Adrenal gland (tissue), 12 donors: ENCODE measurements around the gene ABCA1. TPM values are rescaled to one million over a fixed set of nuclear protein-coding genes. Genes with fewer than 3 reads are reported as not detected.

Experiments
- DNase-seq, 7 donors: peaks; one replicate each; pipeline ENCODE4 v3.0.0-alpha.2; 2019 to 2020
- H3K27ac ChIP-seq, 5 donors: fragments of 200-600 bp; sonication (generic) in 4 of 5; 1 replicate in 3 of 5; 2 replicates in 2 of 5; pipeline versions ENCODE4 v1.5.1 to v1.8.0; 2016 to 2020; ENCODE audit warnings: mild to moderate bottlenecking in 1 of 5
- H3K27me3 ChIP-seq: fragments of 200-600 bp; 2 replicates; pipeline ENCODE4 v1.8.0; 2021
- H3K36me3 ChIP-seq, 2 donors: fragments of 200-600 bp; replicated peaks in 1 of 2; 1 replicate in 1 of 2; 2 replicates in 1 of 2; pipeline versions ENCODE4 v1.5.1 to v1.8.0; 2018 to 2022
- H3K4me1 ChIP-seq, 2 donors: fragments of 200-600 bp; replicated peaks in 1 of 2; 1 replicate in 1 of 2; 2 replicates in 1 of 2; pipeline versions ENCODE4 v1.5.1 to v1.8.0; 2018 to 2021
- H3K4me3 ChIP-seq, 4 donors: fragments of 200-600 bp; sonication (generic) in 3 of 4; one replicate each; pipeline ENCODE4 v1.5.1; 2016 to 2018
- H3K9me3 ChIP-seq, 3 donors: fragments of 200-600 bp; sonication (generic) in 1 of 3; replicated peaks in 1 of 3; 1 replicate in 2 of 3; 2 replicates in 1 of 3; pipeline versions ENCODE4 v1.5.1 to v1.8.0; 2016 to 2021
- POLR2A ChIP-seq, 2 donors: fragments of 450-650 bp; IDR thresholded peaks; one replicate each; pipeline ENCODE4 v1.6.1; 2017; ENCODE audit warnings: antibody characterized with exemption in 2 of 2, mild to moderate bottlenecking in 2 of 2, moderate library complexity in 1 of 2
- WGBS, 4 donors: extraction: QIAGEN DNeasy Blood & Tissue Kit in 2 of 4; methylation state at CpG; one replicate each; pipeline versions ENCODE4 v1.1.5 to v1.1.7; 2013 to 2017; 5-methylcytosine and 5-hydroxymethylcytosine counted together
- intact Hi-C, 2 donors: fragments of 100-400 bp; cut with DNase I; formaldehyde crosslinking; loops; one replicate each; pipeline versions ENCODE4 v1.14.1 to v1.15.0; 2022 to 2023
- polyA plus RNA-seq, 3 donors: library from polyadenylated mRNA; stranded (reverse); fragments of 200-250 nt in 2 of 3; fragments of 350-450 nt in 1 of 3; fragmentation: Illumina TruSeq in 1 of 3; extraction: RNeasy Lipid Tissue Mini Kit (QIAGEN cat#74804) in 1 of 3; gene quantifications; one replicate each; pipeline ENCODE4 v1.2.3, GENCODE V29; 2013 to 2014
- total RNA-seq, 9 donors: library from RNA; depleted of rRNA in 4 of 9; stranded (reverse); fragments of >200 nt in 4 of 9; fragments of 120-200 nt in 1 of 9; fragmentation: NEBNext Ultra II Directional in 1 of 9; extraction: Animal tissue kit (Norgen Biotek cat#: 25700) in 1 of 9; gene quantifications; one replicate each; pipeline versions ENCODE4 v1.1.0 to v1.2.4, GENCODE V29; 2013 to 2023
- TF ChIP-seq, protein P1 (sequence below), 6 experiments: fragments of 450-650 bp in 4 of 6; fragments of 200-600 bp in 2 of 6; sonication (generic) in 1 of 6; IDR thresholded peaks; 1 replicate in 5 of 6; 2 replicates in 1 of 6; pipeline versions ENCODE4 v1.5.1 to v1.8.0; 2016 to 2021; ENCODE audit warnings: antibody characterized with exemption in 6 of 6, mild to moderate bottlenecking in 2 of 6, moderate library complexity in 1 of 6
- donor health status: healthy with polysubstance abuse.
- donor health status: Bipolar disorder and iron deficiency.
- donor health status: DM: yes; HTN: yes; CAD: no.
- donor health status: DM: no; HTN: no; CAD: no.
- donor health status: DM: no; HTN: no; CAD: no.
- donor health status: DM: yes; HTN: yes; CAD: no.

The ABCA1 gene
- total and polyA plus RNA-seq, 12 donors = 26.8 to 446 (median 134) TPM

GRCh38 chr9:104872656-104873488 lies 55.1 kb downstream of the ABCA1 start:
- TF ChIP-seq, protein P1, sequence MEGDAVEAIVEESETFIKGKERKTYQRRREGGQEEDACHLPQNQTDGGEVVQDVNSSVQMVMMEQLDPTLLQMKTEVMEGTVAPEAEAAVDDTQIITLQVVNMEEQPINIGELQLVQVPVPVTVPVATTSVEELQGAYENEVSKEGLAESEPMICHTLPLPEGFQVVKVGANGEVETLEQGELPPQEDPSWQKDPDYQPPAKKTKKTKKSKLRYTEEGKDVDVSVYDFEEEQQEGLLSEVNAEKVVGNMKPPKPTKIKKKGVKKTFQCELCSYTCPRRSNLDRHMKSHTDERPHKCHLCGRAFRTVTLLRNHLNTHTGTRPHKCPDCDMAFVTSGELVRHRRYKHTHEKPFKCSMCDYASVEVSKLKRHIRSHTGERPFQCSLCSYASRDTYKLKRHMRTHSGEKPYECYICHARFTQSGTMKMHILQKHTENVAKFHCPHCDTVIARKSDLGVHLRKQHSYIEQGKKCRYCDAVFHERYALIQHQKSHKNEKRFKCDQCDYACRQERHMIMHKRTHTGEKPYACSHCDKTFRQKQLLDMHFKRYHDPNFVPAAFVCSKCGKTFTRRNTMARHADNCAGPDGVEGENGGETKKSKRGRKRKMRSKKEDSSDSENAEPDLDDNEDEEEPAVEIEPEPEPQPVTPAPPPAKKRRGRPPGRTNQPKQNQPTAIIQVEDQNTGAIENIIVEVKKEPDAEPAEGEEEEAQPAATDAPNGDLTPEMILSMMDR (IDR thresholded peaks at IDR 0.05) = no peak
- Histone ChIP-seq H3K27me3 (no peaks in the 10 kb centered on the region), H3K36me3 (peaks cover 0 to 52% of the 10 kb centered on the region in 2 donors), H3K9me3 (no peaks in the 10 kb centered on the region), H3K4me1 (peaks cover 73 to 79% of the 10 kb centered on the region in 2 donors), H3K27ac (peak overlapping the region; percentile 78 to 93 (median 86)), H3K4me3 (no peak overlapping the region)
- WGBS, 4 donors = 39 to 48% (median 43%) methylated on average over 6 of the region's 6 CpGs
- intact Hi-C loops = no loop called here
- DNase-seq = peak; percentile 77 to 94 (median 89)

DNA sequence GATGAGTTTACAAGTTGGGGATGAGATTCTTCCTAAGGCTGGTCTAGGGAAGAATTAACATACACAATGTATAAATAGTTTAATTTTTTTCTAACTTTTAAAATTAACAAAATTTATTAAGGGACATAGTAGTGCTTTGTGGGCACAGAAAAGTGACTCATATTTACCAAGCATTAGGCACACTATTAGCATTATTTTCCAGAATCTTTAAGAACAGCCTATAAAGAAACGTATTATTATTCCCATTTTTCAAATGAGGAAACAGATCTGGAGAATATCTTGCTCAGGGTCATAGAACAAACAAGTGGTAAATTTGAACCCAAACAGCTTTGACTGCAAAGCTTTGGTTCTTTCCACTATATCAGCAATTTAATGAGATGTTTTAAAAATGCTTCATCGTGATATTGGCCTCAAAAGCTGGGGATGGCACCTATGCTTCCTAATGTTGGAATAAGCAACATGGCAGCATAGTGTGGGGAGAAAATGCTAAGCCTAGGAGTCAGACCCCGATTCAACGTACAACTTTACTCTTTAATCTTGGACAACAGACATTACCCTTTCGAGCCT lies 55.9 kb downstream of the ABCA1 start:
- 73 to 82% (median 76%) methylated on average over 5 of the region's 5 CpGs for WGBS, 4 donors
- Histone ChIP-seq H3K36me3 (peaks cover 0 to 54% of the 10 kb centered on the region in 2 donors), H3K27ac (peak overlapping the region; percentile 65 to 93 (median 86)), H3K4me1 (peaks cover 74 to 76% of the 10 kb centered on the region in 2 donors), H3K27me3 (no peaks in the 10 kb centered on the region), H3K4me3 (no peak overlapping the region), H3K9me3 (no peaks in the 10 kb centered on the region)
- no peak for DNase-seq
- TF ChIP-seq POLR2A (IDR thresholded peaks at IDR 0.05) = no peak
- TF ChIP-seq, protein P1 (IDR thresholded peaks at IDR 0.05) = no peak
- intact Hi-C loops = no loop called here

DNA sequence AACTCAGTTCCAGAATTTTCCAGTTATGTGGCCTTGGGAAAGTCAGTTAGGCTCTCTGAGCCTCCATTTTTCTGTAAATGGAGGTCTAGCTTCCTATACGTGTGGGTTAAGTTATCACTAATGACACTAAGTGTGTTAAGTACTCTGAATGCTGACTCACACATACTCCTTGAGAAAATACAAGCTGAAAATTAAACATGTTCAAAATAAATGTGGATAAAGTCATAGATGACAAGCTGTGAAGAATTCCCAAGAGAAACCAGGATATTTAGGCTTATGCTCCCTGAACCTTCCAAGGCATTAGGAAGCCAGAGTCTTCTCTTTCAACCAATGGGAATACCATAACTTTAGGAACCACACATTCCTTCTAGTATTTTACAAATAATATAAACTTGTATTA lies 58.1 kb downstream of the ABCA1 start:
- H3K4me3 ChIP-seq = no peak overlapping the region
- WGBS, 4 donors = 30 to 50% (median 42%) methylated on average over 1 of the region's 1 CpG
- peaks cover 0 to 49% of the 10 kb centered on the region in 2 donors for H3K36me3 ChIP-seq
- TF ChIP-seq, protein P1 (IDR thresholded peaks at IDR 0.05) = no peak
- TF ChIP-seq POLR2A (IDR thresholded peaks at IDR 0.05) = no peak
- intact Hi-C loops = loop anchor here in 1 of 2 donors (10.0 kb wide), 2 partner anchors 45 to 285 kb away; no protein-coding TSS in a partner anchor
- peak overlapping the region; percentile 68 to 93 (median 85) for H3K27ac ChIP-seq
- no peaks in the 10 kb centered on the region for H3K9me3 ChIP-seq
- H3K4me1 ChIP-seq = peaks cover 85 to 87% of the 10 kb centered on the region in 2 donors
- DNase-seq = no peak
- no peaks in the 10 kb centered on the region for H3K27me3 ChIP-seq

DNA sequence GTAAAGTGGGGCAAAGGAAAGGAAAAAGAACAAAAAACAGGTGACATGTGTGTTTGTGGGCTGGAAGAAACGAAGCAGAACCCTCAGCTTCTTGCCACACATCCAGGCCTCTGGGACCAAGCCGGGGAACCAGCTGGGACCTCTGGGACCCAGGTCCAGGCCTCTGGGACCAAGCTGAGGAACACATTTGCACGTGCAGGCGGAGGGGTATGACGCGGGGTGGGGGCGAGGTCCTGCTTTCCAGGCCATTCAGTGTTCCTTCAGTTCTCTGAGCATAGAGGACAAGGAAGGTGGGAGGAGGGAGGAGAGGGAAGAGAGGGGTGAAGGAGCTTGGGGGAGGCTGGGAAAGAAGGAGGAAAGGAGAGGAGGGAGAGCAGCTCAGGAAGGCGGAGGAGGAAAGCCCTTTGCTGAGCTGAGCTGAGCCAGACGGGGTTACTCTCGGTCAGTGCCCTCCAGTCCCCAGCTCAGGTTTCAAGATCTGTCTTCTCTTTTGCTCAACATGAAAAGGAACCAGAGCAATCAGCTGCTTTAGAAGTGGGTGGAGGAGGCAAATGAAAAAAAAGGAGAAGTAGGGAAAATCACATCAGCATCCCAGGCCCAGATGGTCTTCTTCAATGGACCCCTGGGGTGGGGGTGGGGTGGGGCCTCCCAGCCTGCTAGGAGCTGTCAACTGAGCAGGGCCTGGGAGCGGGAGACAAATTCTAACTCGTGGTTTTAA lies 59.1 kb downstream of the ABCA1 start:
- peak; percentile 67 to 89 (median 82) for DNase-seq
- H3K27ac ChIP-seq = peak overlapping the region; percentile 80 to 93 (median 85)
- intact Hi-C loops = loop anchor here in 1 of 2 donors (10.0 kb wide), 2 partner anchors 46 to 286 kb away; no protein-coding TSS in a partner anchor
- no peak overlapping the region for H3K4me3 ChIP-seq
- H3K27me3 ChIP-seq = no peaks in the 10 kb centered on the region
- peaks cover 0 to 49% of the 10 kb centered on the region in 2 donors for H3K36me3 ChIP-seq
- H3K9me3 ChIP-seq = no peaks in the 10 kb centered on the region
- peaks cover 87 to 88% of the 10 kb centered on the region in 2 donors for H3K4me1 ChIP-seq
- TF ChIP-seq, protein P1 (IDR thresholded peaks at IDR 0.05) = no peak
- no peak for TF ChIP-seq POLR2A (IDR thresholded peaks at IDR 0.05)
- WGBS, 4 donors = 14 to 23% (median 20%) methylated on average over 12 of the region's 12 CpGs
